GM21576 (cell line): ENCODE results near the gene GRID1.
"Not testable (repeated sequence)": the region's sequence is repeated elsewhere in the genome, so short reads cannot be mapped to it uniquely, and the experiment has no call there.

Source experiments
- ATAC-seq: cut with Tn5 transposase; IDR thresholded peaks from one replicate; pipeline ENCODE4 v1.9.1; 2021; ENCODE audit warnings: mild to moderate bottlenecking, moderate library complexity; ENCODE audit not compliant: unreplicated experiment

GRID1 gene

DNA sequence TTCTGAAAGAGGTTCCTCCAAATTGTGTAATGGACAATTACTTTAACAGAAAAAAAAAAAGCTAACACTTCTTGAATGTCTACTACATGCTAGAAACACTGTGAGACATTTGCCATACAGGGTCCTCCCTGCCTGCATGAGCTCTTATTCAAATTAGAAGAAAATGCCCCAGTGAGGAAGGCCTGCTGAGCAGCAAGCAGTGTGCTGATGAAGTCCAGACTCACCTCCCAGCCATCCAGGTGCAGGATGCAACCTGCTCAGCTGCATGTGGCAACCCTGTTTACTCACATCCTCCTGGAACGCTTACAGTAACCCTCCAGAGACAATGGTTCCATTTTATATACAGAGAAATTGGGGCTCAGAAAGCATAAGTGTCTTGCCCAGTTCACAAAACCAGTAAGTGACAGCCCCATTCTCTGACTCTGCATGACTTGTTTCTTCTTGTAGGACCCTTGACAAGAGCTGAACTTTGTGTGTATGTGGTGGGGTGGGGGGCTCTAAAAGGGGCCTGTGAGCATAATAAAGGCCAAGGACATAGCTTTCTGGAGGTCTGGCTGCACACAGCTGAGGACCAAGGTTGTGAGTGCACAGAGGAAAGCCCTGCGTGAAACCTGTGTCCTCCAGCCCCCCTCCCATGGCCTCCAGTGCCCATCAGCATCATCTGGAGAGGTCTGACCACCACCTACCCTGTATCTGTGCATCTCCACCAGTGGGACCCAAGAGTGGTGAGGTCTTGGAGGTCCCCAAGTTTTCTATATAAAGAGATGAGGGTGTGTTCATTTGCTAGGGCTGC, 387.8 kb downstream of the GRID1 start:
- no peak for ATAC-seq

GRCh38 chr10:85977642-85978041, 389.0 kb downstream of the GRID1 start:
- no peak for ATAC-seq

DNA sequence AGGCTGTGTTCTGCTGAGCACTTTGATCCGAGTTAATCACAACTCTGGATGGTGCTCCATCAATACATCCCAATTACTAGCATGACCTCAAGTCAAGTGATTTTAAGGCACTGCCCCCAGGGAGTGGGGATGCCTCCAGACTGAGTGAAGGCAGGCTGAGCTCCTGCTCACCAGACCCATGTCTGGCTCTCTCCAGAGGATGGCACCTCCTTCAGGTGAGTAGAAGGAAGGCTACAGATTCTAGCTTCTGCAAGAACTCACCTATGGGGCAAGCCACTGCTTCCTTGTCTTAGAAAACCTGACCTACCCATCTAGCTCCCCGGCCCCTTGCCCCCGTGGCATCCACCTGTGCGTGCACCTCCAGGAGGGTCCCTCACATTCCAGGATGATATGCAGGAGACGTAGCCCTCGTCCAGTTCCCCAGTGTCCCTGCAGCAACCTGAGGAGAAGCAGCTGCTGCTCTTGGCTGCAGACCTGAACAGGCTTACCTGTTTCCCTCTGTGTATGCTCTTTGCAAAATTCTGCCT, 390.3 kb downstream of the GRID1 start:
- ATAC-seq = no peak

- ATAC-seq = no peak
Measured at GRCh38 chr10:85971494-85971893, 395.1 kb downstream of the GRID1 start.

DNA sequence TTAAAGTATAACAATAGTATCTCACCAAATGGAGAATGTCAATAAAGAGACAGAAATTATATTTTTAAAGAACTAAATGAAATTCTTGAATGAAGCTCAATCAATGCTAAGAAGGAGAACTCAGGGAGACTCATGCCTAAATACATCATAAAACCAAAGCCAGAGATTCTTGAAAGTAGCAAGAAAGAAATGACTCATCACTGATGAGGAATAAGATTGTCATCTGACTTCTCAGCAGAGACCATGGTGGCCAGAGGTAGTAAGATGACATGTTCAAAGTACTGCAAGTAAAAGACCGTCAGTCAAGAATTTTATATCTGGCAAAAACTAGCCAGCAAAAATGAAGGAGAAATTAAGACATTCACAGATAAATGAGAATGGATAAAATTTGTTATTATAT, 399.0 kb downstream of the GRID1 start:
- no peak for ATAC-seq

- ATAC-seq = no peak
Measured at GRCh38 chr10:85961479-85962067, 405.0 kb downstream of the GRID1 start.

- ATAC-seq = no peak
Measured at GRCh38 chr10:85961073-85961472, 405.5 kb downstream of the GRID1 start.

DNA sequence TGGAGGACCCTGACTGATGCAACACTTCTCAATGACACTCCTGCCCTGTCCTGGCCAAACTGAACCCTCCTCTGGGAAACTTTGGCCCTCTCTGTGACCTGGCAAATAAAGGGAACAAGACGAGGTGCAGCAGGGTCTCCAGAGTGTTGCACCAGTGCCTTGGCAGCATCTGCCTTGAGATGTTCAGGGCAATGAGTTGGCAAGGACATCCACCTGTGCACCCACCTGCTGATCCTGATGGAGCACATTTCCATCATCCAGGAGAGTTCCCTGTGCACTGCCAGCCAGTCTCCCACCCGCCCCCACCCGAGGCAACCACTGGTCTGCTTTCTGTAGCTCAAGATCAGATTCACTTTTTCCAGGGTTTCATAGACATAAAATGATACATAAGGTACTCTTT, 407.4 kb downstream of the GRID1 start:
- no peak for ATAC-seq

DNA sequence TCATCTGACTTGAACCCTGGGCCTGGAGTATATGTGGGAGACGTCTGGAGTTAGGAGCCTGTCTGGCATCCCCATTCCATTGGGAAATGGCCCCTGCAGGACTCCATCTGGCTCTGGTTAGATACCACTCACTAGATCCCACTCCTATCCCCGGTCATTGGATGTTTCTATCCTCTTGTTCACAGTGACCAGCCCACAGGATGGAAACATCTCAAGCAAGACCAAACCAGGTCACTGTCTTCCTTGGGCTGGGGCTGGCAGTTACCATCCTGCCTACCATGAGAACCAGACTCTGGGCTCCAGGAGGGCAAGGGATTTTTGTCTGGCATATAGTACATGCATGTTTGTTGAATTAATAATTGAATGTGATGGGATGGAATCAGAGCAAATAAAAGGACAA, 415.7 kb downstream of the GRID1 start:
- ATAC-seq = no peak

- peak; percentile 88 for ATAC-seq
Measured at GRCh38 chr10:85946713-85947326, 419.8 kb downstream of the GRID1 start.

DNA sequence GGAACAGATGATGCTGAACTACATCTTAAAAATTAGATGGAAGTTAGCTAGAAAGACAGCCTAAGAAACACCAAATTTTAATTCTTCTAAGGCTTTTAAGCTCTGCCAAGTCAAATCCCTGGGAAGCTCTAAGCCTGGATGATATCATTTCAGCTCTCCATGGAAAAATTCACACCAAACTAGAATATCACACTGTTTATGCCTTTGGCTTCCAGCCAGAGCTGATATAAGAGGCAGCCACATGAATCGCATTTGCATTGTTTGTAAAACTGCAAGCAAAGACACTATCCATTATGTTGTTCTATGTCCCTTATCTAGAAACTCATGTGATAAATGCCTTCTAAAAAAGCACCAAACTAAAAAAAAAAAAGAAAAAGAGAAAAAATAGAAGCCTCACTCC, 430.4 kb downstream of the GRID1 start:
- ATAC-seq = no peak

GRCh38 chr10:85934586-85934985, 432.0 kb downstream of the GRID1 start:
- ATAC-seq = no peak

DNA sequence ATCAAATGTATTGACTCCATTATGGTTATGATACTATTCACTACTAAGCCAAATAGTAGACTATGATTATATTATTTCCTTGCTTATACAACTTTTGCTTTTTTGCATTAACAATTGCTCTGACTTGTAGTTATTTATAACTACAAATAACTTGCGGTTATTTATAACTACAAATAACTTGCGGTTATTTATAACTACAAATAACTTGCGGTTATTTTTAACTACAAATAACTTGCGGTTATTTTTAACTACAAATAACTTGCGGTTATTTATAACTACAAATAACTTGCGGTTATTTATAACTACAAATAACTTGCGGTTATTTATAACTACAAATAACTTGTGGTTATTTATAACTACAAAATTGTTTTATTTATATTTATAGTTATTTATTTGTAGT, 436.6 kb downstream of the GRID1 start:
- ATAC-seq = not testable (repeated sequence)

DNA sequence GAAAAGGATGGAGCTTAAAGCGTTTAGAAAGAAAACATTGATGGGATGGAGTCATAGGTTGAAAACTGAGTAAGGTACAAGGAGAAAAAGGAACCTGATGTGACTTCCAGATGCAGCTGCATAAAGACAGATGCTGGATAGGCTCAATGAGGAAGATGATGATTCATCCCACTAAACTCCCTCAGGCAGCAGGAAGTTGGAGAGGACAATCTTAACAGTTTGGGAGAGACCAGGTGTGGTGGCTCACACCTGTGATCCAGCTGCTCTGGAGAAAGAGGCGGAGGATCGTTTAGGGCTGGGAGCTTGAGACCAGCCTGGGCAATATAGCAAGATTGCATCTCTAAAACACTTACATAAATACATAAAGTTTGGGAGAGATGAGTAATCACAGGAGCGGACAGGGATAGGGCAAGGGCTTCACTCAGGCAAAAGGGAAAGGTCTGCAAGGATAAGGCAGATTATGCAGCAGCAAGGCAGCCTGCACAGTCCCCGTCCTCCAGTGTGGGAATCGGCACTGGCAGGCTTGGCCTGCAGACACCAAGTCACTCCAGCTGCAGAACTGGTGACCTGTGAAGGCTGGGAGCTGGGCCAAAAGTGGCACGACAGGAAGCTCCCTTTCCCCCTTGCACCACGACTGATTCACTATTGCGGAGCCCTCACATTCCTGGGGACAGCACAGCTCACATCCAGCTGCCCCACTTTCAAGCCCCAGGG, 438.5 kb downstream of the GRID1 start:
- ATAC-seq = no peak

- ATAC-seq = peak; percentile 55
Measured at GRCh38 chr10:85926986-85927385, 439.6 kb downstream of the GRID1 start.

DNA sequence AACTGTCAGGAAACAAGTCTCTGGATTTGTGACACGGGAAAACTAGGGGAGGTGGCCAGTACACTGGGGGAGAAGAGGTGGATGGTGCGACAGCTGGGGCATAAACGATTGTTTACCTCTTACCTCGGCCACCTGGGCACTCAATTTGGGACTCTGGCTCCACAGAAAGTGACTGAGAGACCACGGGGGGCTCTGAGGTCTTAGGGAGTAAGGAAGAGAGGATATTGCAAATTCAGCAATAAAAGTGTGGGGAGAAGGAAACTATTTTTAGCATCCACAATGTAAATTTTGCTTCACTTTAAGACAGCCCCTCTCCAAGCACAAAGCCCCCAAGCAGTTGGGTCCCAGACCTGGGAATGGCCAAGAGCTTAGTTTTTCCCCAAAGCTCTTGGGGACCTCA, 440.5 kb downstream of the GRID1 start:
- ATAC-seq = no peak

GRCh38 chr10:85925201-85925750, 441.3 kb downstream of the GRID1 start:
- ATAC-seq = no peak

DNA sequence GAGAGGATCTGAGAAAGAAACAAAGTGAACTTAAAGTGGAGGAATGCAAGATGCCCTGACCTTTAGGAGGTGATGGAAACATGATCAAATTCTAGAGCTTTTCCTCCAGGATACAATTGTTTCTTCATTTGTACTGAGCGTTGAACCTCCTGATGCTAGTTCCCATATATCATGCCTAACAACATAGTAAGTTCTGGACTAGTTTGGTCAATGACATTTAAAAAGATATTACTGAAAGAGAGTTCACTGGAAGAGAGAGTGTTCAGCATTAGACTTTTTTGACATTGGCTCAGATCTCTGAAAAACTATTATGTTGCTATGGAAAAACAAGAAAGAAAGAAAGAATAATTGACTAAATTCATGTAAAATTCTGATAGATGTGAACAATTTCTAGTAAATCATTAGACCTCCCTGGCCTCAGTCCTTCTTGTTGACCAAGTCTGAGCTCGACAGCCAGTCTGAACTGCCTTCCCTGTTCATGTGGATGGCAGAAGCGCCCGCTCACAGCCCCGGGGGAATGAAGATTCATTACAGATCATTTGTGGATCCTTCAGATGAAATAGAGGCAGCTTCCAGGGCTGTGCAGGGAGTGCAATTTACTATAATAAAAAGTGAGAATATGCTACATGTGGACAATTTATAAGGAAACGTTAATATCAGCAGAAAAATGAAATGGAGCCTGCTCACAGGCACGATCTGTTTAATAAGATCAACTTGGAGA, 442.1 kb downstream of the GRID1 start:
- ATAC-seq = no peak

DNA sequence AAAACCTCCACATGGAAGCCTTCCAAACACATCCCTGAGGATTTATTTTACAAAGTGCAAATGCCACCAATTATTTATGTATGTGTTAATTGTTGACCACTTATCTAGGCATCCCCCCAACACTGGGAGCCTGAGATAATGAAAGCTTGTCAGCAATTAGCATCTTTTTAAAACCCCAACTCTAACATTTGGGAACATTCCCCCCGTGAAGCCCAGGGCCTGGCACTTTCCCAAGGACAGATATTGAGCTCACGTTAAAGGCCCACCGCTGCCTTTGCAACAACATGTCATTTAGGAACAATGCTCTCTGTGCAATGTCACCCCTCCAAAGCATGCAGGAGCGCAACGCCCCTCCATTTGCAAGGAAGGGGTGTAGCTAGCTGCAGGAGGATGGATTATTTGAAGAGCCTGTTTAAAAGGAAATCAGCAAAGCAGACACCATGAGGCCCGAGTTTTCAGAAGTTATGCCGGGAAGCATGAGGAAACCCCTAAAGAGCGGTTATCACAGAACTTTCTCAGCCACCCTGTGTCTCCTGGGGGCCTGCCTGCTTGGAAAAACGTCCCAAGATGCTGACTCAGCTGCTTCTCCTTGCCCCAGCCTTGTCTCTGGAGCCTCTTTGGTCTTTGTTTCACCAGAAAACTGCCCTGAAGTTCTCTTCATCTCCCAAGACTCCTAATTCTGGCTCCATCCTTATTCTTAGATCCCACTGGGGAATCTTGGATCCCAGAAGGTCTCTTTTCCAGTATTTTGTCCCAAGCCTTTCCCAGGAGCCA, 444.1 kb downstream of the GRID1 start:
- no peak for ATAC-seq

GRCh38 chr10:85921789-85922188, 444.8 kb downstream of the GRID1 start:
- no peak for ATAC-seq
